A549 (cell line): ENCODE results near the gene GPR55.

Experiments used
- CTCF ChIP-seq: fragments of >200 bp; sonication (Bioruptor Twin); formaldehyde crosslinking; IDR thresholded peaks from 3 replicates; pipeline ENCODE4 v1.5.1; 2016
- E2F6 ChIP-seq: IDR thresholded peaks from 2 replicates; pipeline ENCODE4 v1.6.1; 2012; ENCODE audit warnings: low read depth, borderline replicate concordance
- EP300 ChIP-seq, 2 experiments: fragments of >200 bp; sonication (Bioruptor Twin); formaldehyde crosslinking; IDR thresholded peaks; 2 replicates in 1 of 2; 3 replicates in 1 of 2; pipeline ENCODE4 v1.6.1; 2016 to 2017
- HDAC2 ChIP-seq: fragments of 200-600 bp; sonication (generic); IDR thresholded peaks from 2 replicates; pipeline ENCODE4 v1.6.1; 2016
- KDM1A ChIP-seq: fragments of 200-600 bp; sonication (generic); IDR thresholded peaks from 2 replicates; pipeline ENCODE4 v1.6.1; 2016; ENCODE audit warnings: low read depth, mild to moderate bottlenecking
- MAFK ChIP-seq: fragments of 450-650 bp; IDR thresholded peaks from 2 replicates; pipeline ENCODE4 v1.6.1; 2014; ENCODE audit not compliant: partially characterized antibody
- SMC3 ChIP-seq: fragments of >200 bp; sonication (Bioruptor Twin); formaldehyde crosslinking; IDR thresholded peaks from 3 replicates; pipeline ENCODE4 v1.6.1; 2018; ENCODE audit warnings: inconsistent platforms

- TF ChIP-seq CTCF = no peak
- no peak for TF ChIP-seq E2F6
- TF ChIP-seq KDM1A = no peak
- TF ChIP-seq SMC3 = no peak
- TF ChIP-seq HDAC2 = no peak
- TF ChIP-seq MAFK = no peak
- TF ChIP-seq EP300 (IDR thresholded peaks at IDR 0.05) = no peak
Observed at GRCh38 chr2:230953845-230954244, 28.8 kb upstream of the GPR55 start.
